Testis (tissue), 3 donors: ENCODE results near the gene RASIP1. TPM values are rescaled to one million over a fixed set of nuclear protein-coding genes. Genes with fewer than 3 reads are reported as not detected.

Experiments
- DNase-seq: peaks from one replicate; pipeline ENCODE4 v3.0.0-alpha.2; 2019
- H3K27ac ChIP-seq, 2 donors: fragments of 200-600 bp; sonication (generic); one replicate each; pipeline ENCODE4 v1.5.1; 2019
- H3K27me3 ChIP-seq: fragments of 200-600 bp; sonication (generic); one replicate; pipeline ENCODE4 v1.5.1; 2019
- H3K36me3 ChIP-seq: fragments of 200-600 bp; sonication (generic); one replicate; pipeline ENCODE4 v1.5.1; 2017; ENCODE audit warnings: low read depth; ENCODE audit errors: missing control alignments
- H3K4me1 ChIP-seq: fragments of 200-600 bp; sonication (generic); one replicate; pipeline ENCODE4 v1.5.1; 2019
- H3K4me3 ChIP-seq, 2 donors: fragments of 200-600 bp; sonication (generic); one replicate each; pipeline ENCODE4 v1.5.1; 2017 to 2019
- H3K9me3 ChIP-seq: fragments of 200-600 bp; sonication (generic); one replicate; pipeline ENCODE4 v1.5.1; 2017
- CTCF ChIP-seq, 3 experiments: fragments of 450-650 bp in 2 of 3; fragments of 200-600 bp in 1 of 3; sonication (generic) in 1 of 3; IDR thresholded peaks; one replicate each; pipeline ENCODE4 v1.5.1; 2016 to 2019; ENCODE audit warnings: antibody characterized with exemption in 3 of 3, mild to moderate bottlenecking in 2 of 3, moderate library complexity in 1 of 3
- POLR2A ChIP-seq: fragments of 450-650 bp; IDR thresholded peaks from one replicate; pipeline ENCODE4 v1.6.1; 2017; ENCODE audit warnings: antibody characterized with exemption, mild to moderate bottlenecking, moderate library complexity
- WGBS, 2 donors: methylation state at CpG; one replicate each; pipeline ENCODE4 v1.1.5; 2018; 5-methylcytosine and 5-hydroxymethylcytosine counted together
- intact Hi-C: fragments of 100-400 bp; cut with DNase I; formaldehyde crosslinking; loops from one replicate; pipeline ENCODE4 v1.15.1; 2023; ENCODE audit warnings: low total_unique reads
- polyA plus RNA-seq: library from polyadenylated mRNA; stranded (reverse); fragments of 350-450 nt; fragmentation: Illumina TruSeq; extraction: RNeasy Lipid Tissue Mini Kit (QIAGEN cat#74804); gene quantifications from one replicate; pipeline ENCODE4 v1.2.3, GENCODE V29; 2014; ENCODE audit warnings: low read depth, low replicate concordance; ENCODE audit not compliant: insufficient read depth
- total RNA-seq, 2 donors: library from RNA; depleted of rRNA; stranded (reverse); fragments of >200 nt; gene quantifications; one replicate each; pipeline ENCODE4 v1.2.3, GENCODE V29; 2016

The RASIP1 gene
- total and polyA plus RNA-seq, 3 donors from 2014 or later = 8.8 to 21.4 (median 11.2) TPM

- intact Hi-C loops = no loop called here
- H3K27me3 ChIP-seq = no peaks in the 10 kb centered on the region
- TF ChIP-seq CTCF (IDR thresholded peaks at IDR 0.05) (no peak), POLR2A (no peak)
- WGBS, 2 donors = 20 to 23% methylated on average over 22 to 26 of the region's 26 CpGs
- peaks cover 54% of the 10 kb centered on the region for H3K4me1 ChIP-seq
- peak overlapping the region; percentile 50 to 65 for H3K4me3 ChIP-seq
- H3K9me3 ChIP-seq = no peaks in the 10 kb centered on the region
- DNase-seq = no peak
- H3K27ac ChIP-seq = peak overlapping the region; percentile 81 to 85
- H3K36me3 ChIP-seq = no peaks in the 10 kb centered on the region
Observed at GRCh38 chr19:48714759-48715675, 25.4 kb downstream of the RASIP1 start.

- intact Hi-C loops = no loop called here
- WGBS, 2 donors = 0 to 1% methylated on average over 28 to 59 of the region's 67 CpGs
- H3K27me3 ChIP-seq = no peaks in the 10 kb centered on the region
- peak overlapping the region; percentile 81 to 85 for H3K27ac ChIP-seq
- no peaks in the 10 kb centered on the region for H3K36me3 ChIP-seq
- H3K4me3 ChIP-seq = peak overlapping the region; percentile 50 to 65
- peaks cover 45% of the 10 kb centered on the region for H3K4me1 ChIP-seq
- peak; percentile 99 for DNase-seq
- TF ChIP-seq CTCF (IDR thresholded peaks at IDR 0.05) (no peak), POLR2A (no peak)
- H3K9me3 ChIP-seq = no peaks in the 10 kb centered on the region
Observed at GRCh38 chr19:48713864-48714755, 26.3 kb downstream of the RASIP1 start.

- H3K27ac ChIP-seq = peak overlapping the region; percentile 36 to 73
- WGBS, 2 donors = 16 to 17% methylated on average over 20 to 25 of the region's 25 CpGs
- no peaks in the 10 kb centered on the region for H3K9me3 ChIP-seq
- no peak for DNase-seq
- intact Hi-C loops = no loop called here
- no peaks in the 10 kb centered on the region for H3K36me3 ChIP-seq
- H3K4me3 ChIP-seq = peak overlapping the region; percentile 50 to 65
- H3K4me1 ChIP-seq = peaks cover 38% of the 10 kb centered on the region
- H3K27me3 ChIP-seq = no peaks in the 10 kb centered on the region
- TF ChIP-seq POLR2A (no peak), CTCF (IDR thresholded peaks at IDR 0.05) (no peak)
Observed at GRCh38 chr19:48713041-48713863, 27.2 kb downstream of the RASIP1 start.

- H3K4me1 ChIP-seq = peaks cover 27% of the 10 kb centered on the region
- no peak overlapping the region for H3K27ac ChIP-seq
- TF ChIP-seq CTCF (IDR thresholded peaks at IDR 0.05) (no peak), POLR2A (no peak)
- DNase-seq = no peak
- H3K27me3 ChIP-seq = no peaks in the 10 kb centered on the region
- intact Hi-C loops = no loop called here
- WGBS, 2 donors = 94 to 96% methylated on average over 4 of the region's 4 CpGs
- no peaks in the 10 kb centered on the region for H3K9me3 ChIP-seq
- H3K4me3 ChIP-seq = no peak overlapping the region
- no peaks in the 10 kb centered on the region for H3K36me3 ChIP-seq
Observed at GRCh38 chr19:48711106-48711662, 29.2 kb downstream of the RASIP1 start.
